HepG2 (cell line): Measurements from ENCODE around the gene PRPF38B. TPM values are rescaled to one million over a fixed set of nuclear protein-coding genes. Genes with fewer than 3 reads are reported as not detected.

Source experiments
- BHLHE40 ChIP-seq: IDR thresholded peaks from 2 replicates; pipeline ENCODE4 v1.6.1; 2011; ENCODE audit warnings: low read length, improper control_type of control experiment
- BORCS8-MEF2B ChIP-seq: sonication (generic); formaldehyde crosslinking; IDR thresholded peaks from 2 replicates; pipeline ENCODE4 v1.8.0; 2022; ENCODE audit warnings: mild to moderate bottlenecking, missing genetic modification reagents
- CBX1 ChIP-seq: IDR thresholded peaks from one replicate; pipeline ENCODE4 v1.6.1; 2016; ENCODE audit warnings: antibody characterized with exemption, low read depth
- DZIP1 ChIP-seq: sonication (generic); formaldehyde crosslinking; IDR thresholded peaks from 2 replicates; pipeline ENCODE4 v1.5.0; 2020; ENCODE audit warnings: mild to moderate bottlenecking, missing genetic modification reagents
- HCFC1 ChIP-seq: fragments of 150-350 bp; IDR thresholded peaks from 2 replicates; pipeline ENCODE4 v1.6.1; 2014; ENCODE audit warnings: low read depth, low read length
- IRF2 ChIP-seq: IDR thresholded peaks from 2 replicates; pipeline ENCODE4 v1.6.1; 2018; ENCODE audit warnings: missing genetic modification reagents, missing compliant biosample characterization
- IRF9 ChIP-seq: sonication (generic); formaldehyde crosslinking; IDR thresholded peaks from 2 replicates; pipeline ENCODE4 v1.8.0; 2022; ENCODE audit warnings: missing genetic modification reagents, mild to moderate bottlenecking, borderline replicate concordance
- KLF6 ChIP-seq: IDR thresholded peaks from 2 replicates; pipeline ENCODE4 v1.8.0; 2016; ENCODE audit warnings: missing biosample characterization, missing genetic modification reagents
- MED1 ChIP-seq: sonication (generic); formaldehyde crosslinking; IDR thresholded peaks from 2 replicates; pipeline ENCODE4 v1.4.0; 2020; ENCODE audit warnings: missing genetic modification reagents
- MED8 ChIP-seq: sonication (generic); formaldehyde crosslinking; IDR thresholded peaks from 2 replicates; pipeline ENCODE4 v1.8.1; 2023; ENCODE audit warnings: mild to moderate bottlenecking, missing genetic modification reagents; ENCODE audit not compliant: insufficient replicate concordance
- MEIS1 ChIP-seq: sonication (generic); formaldehyde crosslinking; IDR thresholded peaks from 2 replicates; pipeline ENCODE4 v1.9.0; 2021; ENCODE audit warnings: mild to moderate bottlenecking, missing genetic modification reagents, moderate library complexity, borderline replicate concordance
- MXD3 ChIP-seq: IDR thresholded peaks from 2 replicates; pipeline ENCODE4 v1.6.1; 2016; ENCODE audit warnings: mild to moderate bottlenecking, missing biosample characterization, missing genetic modification reagents
- NONO ChIP-seq, 2 experiments: fragments of 450-650 bp in 1 of 2; sonication (generic) in 1 of 2; formaldehyde crosslinking in 1 of 2; IDR thresholded peaks in 1 of 2; conservative IDR thresholded peaks in 1 of 2; 2 replicates each; pipeline versions ENCODE4 v1.6.1 to v1.8.0; 2017 to 2022; ENCODE audit warnings: mild to moderate bottlenecking in 1 of 2, missing genetic modification reagents in 1 of 2, moderate library complexity in 1 of 2
- RARA ChIP-seq: IDR thresholded peaks from 2 replicates; pipeline ENCODE4 v1.6.1; 2016; ENCODE audit warnings: missing genetic modification reagents, missing compliant biosample characterization
- RCOR2 ChIP-seq: IDR thresholded peaks from 2 replicates; pipeline ENCODE4 v1.6.1; 2016; ENCODE audit warnings: missing biosample characterization, missing genetic modification reagents
- SAFB2 ChIP-seq: sonication (generic); formaldehyde crosslinking; IDR thresholded peaks from 2 replicates; pipeline ENCODE4 v1.5.1; 2020; ENCODE audit warnings: missing genetic modification reagents, low read depth, mild to moderate bottlenecking, borderline replicate concordance
- SP2 ChIP-seq: sonication (generic); formaldehyde crosslinking; IDR thresholded peaks from 2 replicates; pipeline ENCODE4 v1.5.1; 2020; ENCODE audit warnings: mild to moderate bottlenecking, missing genetic modification reagents
- SP4 ChIP-seq: sonication (generic); formaldehyde crosslinking; IDR thresholded peaks from 2 replicates; pipeline ENCODE4 v1.8.1; 2023; ENCODE audit warnings: mild to moderate bottlenecking, missing genetic modification reagents
- STAG1 ChIP-seq: sonication (generic); formaldehyde crosslinking; IDR thresholded peaks from 2 replicates; pipeline ENCODE4 v1.4.0; 2020; ENCODE audit warnings: missing genetic modification reagents
- TMF1 ChIP-seq: sonication (generic); formaldehyde crosslinking; IDR thresholded peaks from 2 replicates; pipeline ENCODE4 v1.8.1; 2022; ENCODE audit warnings: low read depth, missing genetic modification reagents
- TRIM22 ChIP-seq: fragments of 450-650 bp; IDR thresholded peaks from 2 replicates; pipeline ENCODE4 v1.6.1; 2017
- ZBTB3 ChIP-seq: sonication (generic); formaldehyde crosslinking; IDR thresholded peaks from 2 replicates; pipeline ENCODE4 v1.4.0; 2020; ENCODE audit warnings: low read depth, mild to moderate bottlenecking, moderate library complexity, missing genetic modification reagents, borderline replicate concordance
- ZKSCAN5 ChIP-seq: sonication (generic); formaldehyde crosslinking; IDR thresholded peaks from 2 replicates; pipeline ENCODE4 v1.5.1; 2020; ENCODE audit warnings: mild to moderate bottlenecking, missing genetic modification reagents
- ZNF543 ChIP-seq: sonication (generic); formaldehyde crosslinking; IDR thresholded peaks from 2 replicates; pipeline ENCODE4 v1.4.0; 2020; ENCODE audit warnings: mild to moderate bottlenecking, missing genetic modification reagents
- ZNF790 ChIP-seq: sonication (generic); formaldehyde crosslinking; IDR thresholded peaks from 2 replicates; pipeline ENCODE4 v1.8.0; 2022; ENCODE audit warnings: missing genetic modification reagents, mild to moderate bottlenecking, borderline replicate concordance
- ZNF891 ChIP-seq: sonication (generic); formaldehyde crosslinking; IDR thresholded peaks from 2 replicates; pipeline ENCODE4 v1.5.0; 2020; ENCODE audit warnings: mild to moderate bottlenecking, missing genetic modification reagents
- polyA plus RNA-seq, 8 experiments: library from polyadenylated mRNA; depleted of rRNA in 3 of 8; stranded (reverse) in 7 of 8; unstranded in 1 of 8; fragments of >200 nt; fragmentation: Illumina TruSeq in 4 of 8; extraction: Trizol in 4 of 8; gene quantifications; 2 replicates each; pipeline versions ENCODE4 v1.2.1 to v1.2.3, GENCODE V29; 2011 to 2016; ENCODE audit warnings: low read depth in 4 of 8, missing spikeins in 1 of 8, mixed read lengths in 1 of 8; ENCODE audit not compliant: insufficient read depth in 1 of 8
- total RNA-seq, 5 experiments: library from RNA; depleted of rRNA; stranded (reverse); fragments of >200 nt; fragmentation: Illumina TruSeq; extraction: Trizol; gene quantifications; 2 replicates each; pipeline ENCODE4 v1.2.3, GENCODE V29; 2016; ENCODE audit warnings: low read depth in 1 of 5

Gene PRPF38B
- total and polyA plus RNA-seq, 2 of the 13 experiments (the other 11 are each of a cell fraction or from before 2014, with no cell fraction given) = 25.7 to 29.7 TPM

GRCh38 chr1:108746382-108747170 is 54.5 kb downstream of the PRPF38B start, which contains the start of gene STXBP3 (continued):
- TF ChIP-seq RCOR2 (no peak), HCFC1 (no peak; the same call in 1 of the 2 replicates), IRF9 (CRISPR knock-in tag) (peak; percentile 13; the same call in 1 of the 2 replicates), MED1 (CRISPR knock-in tag) (peak; percentile 73; the same call in 1 of the 2 replicates), ZNF543 (no peak), IRF2 (CRISPR knock-in tag) (peak; percentile 88), MED8 (CRISPR knock-in tag) (no peak), ZKSCAN5 (CRISPR knock-in tag) (no peak), STAG1 (no peak; the same call in 1 of the 2 replicates), MXD3 (peak; percentile 60; the same call in 1 of the 2 replicates), ZBTB3 (CRISPR knock-in tag) (0 out of 2 replicates have a peak, but pooled peaks have one; percentile 19), KLF6 (CRISPR knock-in tag) (no peak; the same call in 1 of the 2 replicates), NONO (IDR thresholded peaks at IDR 0.05) (no peak), NONO (CRISPR knock-in tag; conservative IDR thresholded peaks at IDR 0.05) (peak; percentile 81; the same call in 1 of the 2 replicates), BORCS8-MEF2B (CRISPR knock-in tag) (no peak; the same call in 1 of the 2 replicates), CBX1 (peak; percentile 53), RARA (CRISPR knock-in tag) (peak; percentile 43; the same call in 1 of the 2 replicates), SP2 (CRISPR knock-in tag) (no peak), TMF1 (CRISPR knock-in tag) (no peak), SP4 (CRISPR knock-in tag) (peak; percentile 84), DZIP1 (CRISPR knock-in tag) (no peak), TRIM22 (no peak), ZNF891 (CRISPR knock-in tag) (peak; percentile 58; the same call in 1 of the 2 replicates), SAFB2 (CRISPR knock-in tag) (no peak), ZNF790 (CRISPR knock-in tag) (no peak), BHLHE40 (no peak), MEIS1 (CRISPR knock-in tag) (peak; percentile 43)
